H1 (cell line): ENCODE measurements around the gene DNAJC6. TPM values are rescaled to one million over a fixed set of nuclear protein-coding genes. Genes with fewer than 3 reads are reported as not detected.

Experiments used
- CTCF ChIA-PET: fragments of 300-600 bp; sonication (Branson Sonifier 250); formaldehyde crosslinking; loops from one replicate; lab custom pipeline; 2021; ENCODE audit not compliant: partially characterized antibody; lab: Charles Lee
- POLR2A ChIA-PET: fragments of 300-600 bp; sonication (Branson Sonifier 250); formaldehyde crosslinking; loops from one replicate; lab custom pipeline; 2021; ENCODE audit warnings: inconsistent platforms; ENCODE audit not compliant: partially characterized antibody; lab: Charles Lee
- DNase-seq, 2 experiments: peaks; one replicate each; pipeline versions ENCODE4 v3.0.0 to v3.0.0-alpha.2; 2010 to 2022; ENCODE audit warnings: low spot score in 2 of 2, low read depth in 1 of 2, mixed read lengths in 1 of 2
- FAIRE-seq: peaks from 2 replicates; lab custom pipeline; 2011; peaks lifted over from hg19 to GRCh38; lab: Jason Lieb, UNC
- H2AFZ ChIP-seq: 2 replicates; pipeline ENCODE4 v1.8.1; 2012; ENCODE audit warnings: low read length, inconsistent platforms
- H2AK5ac ChIP-seq: 2 replicates; pipeline ENCODE4 v1.6.1; 2013; ENCODE audit warnings: low read depth, low read length
- H2BK120ac ChIP-seq: replicated peaks from 2 replicates; pipeline ENCODE3; 2013; ENCODE audit warnings: low read depth, low read length, inconsistent platforms
- H2BK12ac ChIP-seq: 2 replicates; pipeline ENCODE4 v1.6.1; 2013; ENCODE audit warnings: low read depth, low read length
- H2BK15ac ChIP-seq: 2 replicates; pipeline ENCODE4 v1.6.1; 2013; ENCODE audit warnings: low read length
- H2BK20ac ChIP-seq: 2 replicates; pipeline ENCODE4 v1.6.1; 2013; ENCODE audit warnings: low read length
- H2BK5ac ChIP-seq: 2 replicates; pipeline ENCODE4 v1.6.1; 2013; ENCODE audit warnings: low read depth, low read length
- H3K14ac ChIP-seq: 2 replicates; pipeline ENCODE4 v1.6.1; 2013; ENCODE audit warnings: inconsistent platforms; ENCODE audit not compliant: insufficient read length
- H3K18ac ChIP-seq: 2 replicates; pipeline ENCODE4 v1.6.1; 2013; ENCODE audit warnings: low read length; ENCODE audit errors: extremely low read depth
- H3K23ac ChIP-seq: 2 replicates; pipeline ENCODE4 v1.6.1; 2013; ENCODE audit warnings: inconsistent platforms; ENCODE audit not compliant: insufficient read length
- H3K23me2 ChIP-seq: 2 replicates; pipeline ENCODE4 v1.6.1; 2013; ENCODE audit warnings: low read depth, low read length
- H3K27ac ChIP-seq: 2 replicates; pipeline ENCODE4 v1.6.1; 2011; ENCODE audit warnings: low read depth, low read length, inconsistent platforms
- H3K27me3 ChIP-seq, 4 experiments: replicated peaks in 1 of 4; 1 replicate in 1 of 4; 2 replicates in 3 of 4; pipeline versions ENCODE4 v1.6.1 to v1.8.1; 2011 to 2013; ENCODE audit warnings: low read length in 3 of 4, mild to moderate bottlenecking in 3 of 4, inconsistent platforms in 2 of 4, mixed read lengths in 2 of 4, moderate library complexity in 1 of 4; ENCODE audit not compliant: control insufficient read depth in 3 of 4, insufficient read depth in 3 of 4; ENCODE audit errors: extremely low read depth in 1 of 4
- H3K36me3 ChIP-seq, 4 experiments: 2 replicates each; pipeline versions ENCODE4 v1.6.1 to v1.8.1; 2011 to 2013; ENCODE audit warnings: mild to moderate bottlenecking in 4 of 4, low read length in 3 of 4, moderate library complexity in 2 of 4, control low read depth in 1 of 4, inconsistent platforms in 1 of 4; ENCODE audit not compliant: insufficient read depth in 4 of 4, control insufficient read depth in 2 of 4
- H3K4ac ChIP-seq: replicated peaks from 2 replicates; pipeline ENCODE3; 2013; ENCODE audit warnings: low read length, low read depth, mixed read lengths, inconsistent platforms; ENCODE audit not compliant: insufficient read length
- H3K4me1 ChIP-seq, 4 experiments: replicated peaks in 1 of 4; 1 replicate in 1 of 4; 2 replicates in 3 of 4; pipeline versions ENCODE4 v1.6.1 to v1.8.1; 2011 to 2013; ENCODE audit warnings: low read length in 3 of 4, inconsistent platforms in 2 of 4, mixed read lengths in 1 of 4; ENCODE audit not compliant: insufficient read depth in 4 of 4, control insufficient read depth in 3 of 4
- H3K4me2 ChIP-seq, 2 experiments: 2 replicates each; pipeline versions ENCODE4 v1.6.1 to v1.8.1; 2011 to 2013; ENCODE audit warnings: low read depth in 2 of 2, low read length in 2 of 2, control low read depth in 1 of 2, inconsistent platforms in 1 of 2, mild to moderate bottlenecking in 1 of 2; ENCODE audit not compliant: insufficient read depth in 1 of 2
- H3K4me3 ChIP-seq, 4 experiments: fragments of 200-600, 300-600 bp in 1 of 4; sonication (generic), shearing (Covaris generic), sonication (Bioruptor Twin) in 1 of 4; 2 replicates each; pipeline versions ENCODE4 v1.5.1 to v1.8.1; 2011 to 2016; ENCODE audit warnings: low read length in 4 of 4, low read depth in 3 of 4, control low read depth in 2 of 4, inconsistent platforms in 2 of 4, mild to moderate bottlenecking in 2 of 4, mixed read lengths in 1 of 4, moderate library complexity in 1 of 4; ENCODE audit not compliant: insufficient read depth in 2 of 4; ENCODE audit errors: extremely low read depth in 1 of 4
- H3K56ac ChIP-seq: replicated peaks from 2 replicates; pipeline ENCODE3; 2013; ENCODE audit warnings: low read depth, mild to moderate bottlenecking, mixed read lengths, low read length, inconsistent platforms; ENCODE audit not compliant: insufficient read length
- H3K79me1 ChIP-seq: 2 replicates; pipeline ENCODE4 v1.6.1; 2013; ENCODE audit warnings: low read depth, low read length, control low read depth
- H3K79me2 ChIP-seq, 2 experiments: 2 replicates each; pipeline versions ENCODE4 v1.6.1 to v1.8.1; 2012 to 2013; ENCODE audit warnings: low read length in 2 of 2, mild to moderate bottlenecking in 2 of 2, inconsistent platforms in 1 of 2; ENCODE audit not compliant: insufficient read depth in 2 of 2, control insufficient read depth in 1 of 2
- H3K9ac ChIP-seq, 4 experiments: replicated peaks in 1 of 4; 1 replicate in 1 of 4; 2 replicates in 3 of 4; pipeline versions ENCODE4 v1.6.1 to v1.8.1; 2011 to 2013; ENCODE audit warnings: low read depth in 3 of 4, low read length in 3 of 4, control low read depth in 2 of 4, mild to moderate bottlenecking in 2 of 4, moderate library complexity in 2 of 4, inconsistent platforms in 1 of 4; ENCODE audit errors: extremely low read depth in 1 of 4
- H3K9me3 ChIP-seq, 2 experiments: 2 replicates each; pipeline versions ENCODE4 v1.6.1 to v1.8.1; 2012 to 2013; ENCODE audit warnings: mild to moderate bottlenecking in 2 of 2, moderate library complexity in 2 of 2, control low read depth in 1 of 2, inconsistent platforms in 1 of 2, low read depth in 1 of 2, low read length in 1 of 2, mixed read lengths in 1 of 2; ENCODE audit not compliant: insufficient read depth in 2 of 2
- H4K20me1 ChIP-seq, 2 experiments: replicated peaks in 1 of 2; 2 replicates each; pipeline versions ENCODE3 to v1.8.1; 2011 to 2013; ENCODE audit warnings: inconsistent platforms in 2 of 2, low read length in 2 of 2, mild to moderate bottlenecking in 1 of 2; ENCODE audit not compliant: insufficient read depth in 2 of 2, control insufficient read depth in 1 of 2
- H4K5ac ChIP-seq: 2 replicates; pipeline ENCODE4 v1.6.1; 2013; ENCODE audit warnings: low read length, low read depth, mixed read lengths, inconsistent platforms; ENCODE audit not compliant: insufficient read length
- H4K8ac ChIP-seq: 2 replicates; pipeline ENCODE4 v1.8.0; 2013; ENCODE audit warnings: mild to moderate bottlenecking, moderate library complexity, low read length, inconsistent platforms; ENCODE audit not compliant: insufficient read depth; ENCODE audit errors: extremely low read depth
- H4K91ac ChIP-seq: replicated peaks from 2 replicates; pipeline ENCODE3; 2013; ENCODE audit warnings: low read length, mixed read lengths, inconsistent platforms; ENCODE audit not compliant: insufficient read length
- BACH1 ChIP-seq: IDR thresholded peaks from 2 replicates; pipeline ENCODE4 v1.6.1; 2012; ENCODE audit warnings: low read length, improper control_type of control experiment
- BCL11A ChIP-seq, 2 experiments: IDR thresholded peaks; one replicate each; pipeline ENCODE4 v1.6.1; 2011; ENCODE audit warnings: low read depth in 2 of 2, low read length in 2 of 2, mild to moderate bottlenecking in 2 of 2
- EGR1 ChIP-seq: IDR thresholded peaks from 2 replicates; pipeline ENCODE4 v1.6.1; 2011; ENCODE audit warnings: low read depth, low read length, borderline replicate concordance
- EP300 ChIP-seq, 2 experiments: IDR thresholded peaks; 1 replicate in 1 of 2; 2 replicates in 1 of 2; pipeline ENCODE4 v1.6.1; 2011 to 2012; ENCODE audit warnings: low read depth in 2 of 2, low read length in 2 of 2, mild to moderate bottlenecking in 2 of 2, borderline replicate concordance in 1 of 2, inconsistent platforms in 1 of 2, moderate library complexity in 1 of 2
- KDM5A ChIP-seq: fragments of 200-600 bp; IDR thresholded peaks from 2 replicates; pipeline ENCODE4 v1.7.1; 2012; ENCODE audit warnings: mild to moderate bottlenecking, low read length, inconsistent platforms, mixed read lengths
- POLR2A ChIP-seq, 2 experiments: IDR thresholded peaks; 1 replicate in 1 of 2; 2 replicates in 1 of 2; pipeline ENCODE4 v1.6.1; 2011; ENCODE audit warnings: low read depth in 2 of 2, low read length in 2 of 2, mild to moderate bottlenecking in 2 of 2; ENCODE audit errors: control extremely low read depth in 1 of 2
- POLR2AphosphoS5 ChIP-seq: IDR thresholded peaks from 2 replicates; pipeline ENCODE4 v1.6.1; 2011; ENCODE audit warnings: low read depth, low read length
- RAD21 ChIP-seq, 2 experiments: IDR thresholded peaks in 1 of 2; conservative IDR thresholded peaks in 1 of 2; 2 replicates each; pipeline ENCODE4 v1.6.1; 2011; ENCODE audit warnings: low read depth in 2 of 2, low read length in 2 of 2, improper control_type of control experiment in 1 of 2, inconsistent platforms in 1 of 2, mild to moderate bottlenecking in 1 of 2, moderate library complexity in 1 of 2
- RXRA ChIP-seq: IDR thresholded peaks from 2 replicates; pipeline ENCODE4 v1.6.1; 2011; ENCODE audit warnings: low read depth, mild to moderate bottlenecking, low read length, moderate library complexity; ENCODE audit not compliant: insufficient read depth
- SAP30 ChIP-seq: fragments of 300-600 bp; sonication (generic); IDR thresholded peaks from 2 replicates; pipeline ENCODE4 v1.7.1; 2012; ENCODE audit warnings: low read length, moderate library complexity, mild to moderate bottlenecking, inconsistent platforms; ENCODE audit not compliant: insufficient read depth, insufficient replicate concordance
- SP2 ChIP-seq: IDR thresholded peaks from 2 replicates; pipeline ENCODE4 v1.6.1; 2012; ENCODE audit warnings: mild to moderate bottlenecking, low read length, inconsistent platforms
- SRF ChIP-seq: IDR thresholded peaks from 2 replicates; pipeline ENCODE4 v1.6.1; 2011; ENCODE audit warnings: mild to moderate bottlenecking, low read depth, low read length, moderate library complexity
- WGBS, 2 experiments: shearing (Covaris generic) in 1 of 2; methylation state at CpG; one replicate each; pipeline versions ENCODE4 v1.1.6 to v1.1.7; 2013 to 2015; ENCODE audit warnings: low lambda C conversion rate in 2 of 2, mixed read lengths in 2 of 2, inconsistent platforms in 1 of 2, low coverage in 1 of 2, missing lambda C conversion rate in 1 of 2; ENCODE audit not compliant: insufficient replicate concordance in 2 of 2, insufficient coverage in 1 of 2, insufficient read length in 1 of 2; ENCODE audit errors: extremely low coverage in 1 of 2, missing lambda C conversion rate in 1 of 2; 5-methylcytosine and 5-hydroxymethylcytosine counted together
- polyA plus RNA-seq, 7 experiments: library from polyadenylated mRNA; depleted of rRNA in 3 of 7; stranded (reverse) in 5 of 7; unstranded in 2 of 7; fragments of >200 nt in 5 of 7; fragments of 200-250 nt in 2 of 7; gene quantifications; 1 replicate in 5 of 7; 2 replicates in 1 of 7; 4 replicates in 1 of 7; pipeline versions ENCODE4 v1.2.1 to v1.2.3, GENCODE V29; 2011 to 2013; ENCODE audit warnings: missing spikeins in 2 of 7, mixed read lengths in 2 of 7
- total RNA-seq: library from RNA; stranded (reverse); fragmentation: NEBNext Ultra II Directional; extraction: Animal tissue kit (Norgen Biotek cat#: 25700); gene quantifications from 2 replicates; pipeline ENCODE4 v1.2.1, GENCODE V29; 2021
- TF ChIP-seq, protein P1 (sequence below): IDR thresholded peaks from 2 replicates; pipeline ENCODE4 v1.6.1; 2011; ENCODE audit warnings: low read length, improper control_type of control experiment

The DNAJC6 gene
- total and polyA plus RNA-seq, 2 of the 8 experiments (the other 6 are each of a cell fraction or from before 2014, with no cell fraction given): 1.6 to 3.0 TPM

DNA sequence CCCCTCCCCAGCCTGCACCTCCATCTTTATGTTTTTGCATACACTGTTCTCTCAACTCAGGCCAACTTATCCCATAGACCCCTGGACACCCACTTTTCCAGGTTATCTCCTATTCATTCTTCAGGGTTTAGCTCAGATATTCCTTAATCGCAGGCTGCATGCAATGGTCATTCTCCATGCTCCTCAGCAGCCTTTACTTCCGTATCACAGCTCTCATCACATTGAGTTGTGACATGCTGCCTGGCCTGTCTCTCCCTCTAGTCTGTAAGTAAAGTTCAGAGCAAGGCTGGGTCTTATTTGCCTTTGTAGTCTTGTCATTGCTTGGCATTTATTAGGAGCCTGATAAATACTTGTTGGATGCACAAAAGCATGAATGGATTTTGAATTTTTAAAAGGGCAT is 6.9 kb downstream of the DNAJC6 start:
- no peak overlapping the region for H3K4me3 ChIP-seq
- H4K91ac ChIP-seq: no peak overlapping the region
- no peak overlapping the region for H3K18ac ChIP-seq
- no peaks in the 10 kb centered on the region; a peak in 1 of 7 replicates for H3K27me3 ChIP-seq
- H4K8ac ChIP-seq: no peak overlapping the region
- no peak overlapping the region for H2BK12ac ChIP-seq
- no peaks in the 10 kb centered on the region for H3K36me3 ChIP-seq
- peaks cover 0 to 2% of the 10 kb centered on the region in 2 experiments for H4K20me1 ChIP-seq
- no peak overlapping the region for H2AFZ ChIP-seq
- H3K4ac ChIP-seq: no peak overlapping the region
- no peak overlapping the region for H2BK5ac ChIP-seq
- 78% methylated on average over 2 of the region's 2 CpGs; no CpG with 5 or more reads in 1 of the 2 experiments for WGBS, 2 experiments
- H4K5ac ChIP-seq: no peak overlapping the region
- DNase-seq (no peak), FAIRE-seq (no peak)
- H3K23ac ChIP-seq: no peak overlapping the region
- H3K9me3 ChIP-seq: no peaks in the 10 kb centered on the region; a peak in 1 of 4 replicates
- POLR2A ChIA-PET: no interaction called here
- no peaks in the 10 kb centered on the region for H3K79me2 ChIP-seq
- H3K56ac ChIP-seq: no peak overlapping the region
- H2BK120ac ChIP-seq: no peak overlapping the region
- no peak overlapping the region for H3K14ac ChIP-seq
- no peak overlapping the region for H3K27ac ChIP-seq
- H2AK5ac ChIP-seq: no peak overlapping the region
- no peak overlapping the region for H3K4me2 ChIP-seq
- H3K23me2 ChIP-seq: no peaks in the 10 kb centered on the region
- H3K9ac ChIP-seq: no peak overlapping the region
- CTCF ChIA-PET: interaction anchor here (0.6 to 1.5 kb wide), 3 partner anchors 106 to 926 kb away, joined by 3 to 4 read pairs (median 3); no protein-coding TSS in a partner anchor
- no peaks in the 10 kb centered on the region for H3K79me1 ChIP-seq
- H2BK15ac ChIP-seq: no peak overlapping the region
- H3K4me1 ChIP-seq: no peaks in the 10 kb centered on the region
- no peak overlapping the region for H2BK20ac ChIP-seq
- TF ChIP-seq SRF (no peak), KDM5A (no peak), POLR2A (IDR thresholded peaks at IDR 0.05; ENCODE audit: control extremely low read depth in 1 of 2, low read depth in 2 of 2, low read length in 2 of 2) (no peak), EP300 (IDR thresholded peaks at IDR 0.05; ENCODE audit: borderline replicate concordance in 1 of 2, low read depth in 2 of 2, low read length in 2 of 2) (no peak), SAP30 (no peak), BCL11A (IDR thresholded peaks at IDR 0.05; ENCODE audit: low read depth in 2 of 2, low read length in 2 of 2) (no peak), SP2 (no peak), POLR2AphosphoS5 (no peak), EGR1 (no peak), RXRA (no peak), BACH1 (no peak), RAD21 (IDR thresholded peaks at IDR 0.05 in 1 of 2, conservative IDR thresholded peaks at IDR 0.05 in 1 of 2; ENCODE audit: low read depth in 2 of 2, low read length in 2 of 2) (no peak)
- TF ChIP-seq, protein P1, sequence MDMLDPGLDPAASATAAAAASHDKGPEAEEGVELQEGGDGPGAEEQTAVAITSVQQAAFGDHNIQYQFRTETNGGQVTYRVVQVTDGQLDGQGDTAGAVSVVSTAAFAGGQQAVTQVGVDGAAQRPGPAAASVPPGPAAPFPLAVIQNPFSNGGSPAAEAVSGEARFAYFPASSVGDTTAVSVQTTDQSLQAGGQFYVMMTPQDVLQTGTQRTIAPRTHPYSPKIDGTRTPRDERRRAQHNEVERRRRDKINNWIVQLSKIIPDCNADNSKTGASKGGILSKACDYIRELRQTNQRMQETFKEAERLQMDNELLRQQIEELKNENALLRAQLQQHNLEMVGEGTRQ: no peak
